Gastrocnemius medialis (tissue), 4 donors: ENCODE data around the gene CPXM2.

Experiments used
- CTCF ChIP-seq, 5 experiments: fragments of 450-650 bp in 3 of 5; fragments of 200-600 bp in 2 of 5; sonication (generic) in 2 of 5; IDR thresholded peaks in 4 of 5; conservative IDR thresholded peaks in 1 of 5; 1 replicate in 4 of 5; 2 replicates in 1 of 5; pipeline ENCODE4 v1.5.1; 2016 to 2019; ENCODE audit warnings: antibody characterized with exemption in 5 of 5, mild to moderate bottlenecking in 3 of 5, moderate library complexity in 3 of 5
- POLR2A ChIP-seq, 2 donors: fragments of 450-650 bp; IDR thresholded peaks; one replicate each; pipeline ENCODE4 v1.6.1; 2017; ENCODE audit warnings: antibody characterized with exemption in 2 of 2, mild to moderate bottlenecking in 2 of 2, moderate library complexity in 2 of 2

GRCh38 chr10:123884907-123885381 lies 6.7 kb downstream of the CPXM2 start:
- TF ChIP-seq CTCF (IDR thresholded peaks at IDR 0.05 in 4 of 5, conservative IDR thresholded peaks at IDR 0.05 in 1 of 5): no peak
- no peak for TF ChIP-seq POLR2A (IDR thresholded peaks at IDR 0.05)
